Hepatocyte (in vitro differentiated cells): ENCODE data around the gene SLAMF7. TPM values are rescaled to one million over a fixed set of nuclear protein-coding genes. Genes with fewer than 3 reads are reported as not detected.
"Not testable (repeated sequence)": the region's sequence is repeated elsewhere in the genome, so short reads cannot be mapped to it uniquely, and the experiment has no call there.

Experiments used
- DNase-seq: peaks from one replicate; pipeline ENCODE4 v3.0.0-alpha.2; 2016; ENCODE audit warnings: low spot score
- H2AFZ ChIP-seq: fragments of 200-600 bp; sonication (generic); 2 replicates; pipeline ENCODE4 v1.6.0; 2016; ENCODE audit warnings: antibody characterized with exemption, mild to moderate bottlenecking
- H3K27ac ChIP-seq: fragments of 200-600 bp; sonication (generic); 2 replicates; pipeline ENCODE4 v1.5.1; 2016; ENCODE audit warnings: mild to moderate bottlenecking
- H3K27me3 ChIP-seq: fragments of 200-600 bp; sonication (generic); 2 replicates; pipeline ENCODE4 v1.6.1; 2016
- H3K36me3 ChIP-seq: fragments of 200-600 bp; sonication (generic); replicated peaks from 2 replicates; pipeline ENCODE4 v1.5.1; 2016; ENCODE audit warnings: low read depth; ENCODE audit not compliant: insufficient read depth
- H3K4me1 ChIP-seq: fragments of 200-600 bp; sonication (generic); 2 replicates; pipeline ENCODE4 v1.5.1; 2016; ENCODE audit warnings: mild to moderate bottlenecking, moderate library complexity; ENCODE audit not compliant: insufficient read depth
- H3K4me2 ChIP-seq: fragments of 200-600 bp; sonication (generic); 2 replicates; pipeline ENCODE4 v1.6.0; 2016
- H3K4me3 ChIP-seq: fragments of 200-600 bp; sonication (generic); 2 replicates; pipeline ENCODE4 v1.5.1; 2016; ENCODE audit warnings: mild to moderate bottlenecking
- H3K79me2 ChIP-seq: fragments of 200-600 bp; sonication (generic); 2 replicates; pipeline ENCODE4 v1.6.0; 2017; ENCODE audit warnings: mild to moderate bottlenecking
- H3K9me2 ChIP-seq: fragments of 200-600 bp; sonication (generic); replicated peaks from 2 replicates; pipeline ENCODE4 v1.6.0; 2017; ENCODE audit warnings: mild to moderate bottlenecking; ENCODE audit not compliant: insufficient read depth
- H3K9me3 ChIP-seq: fragments of 200-600 bp; sonication (generic); 2 replicates; pipeline ENCODE4 v1.5.1; 2016; ENCODE audit warnings: low read depth, mild to moderate bottlenecking
- H4K20me1 ChIP-seq: fragments of 200-600 bp; sonication (generic); 2 replicates; pipeline ENCODE4 v1.6.0; 2016; ENCODE audit warnings: mild to moderate bottlenecking; ENCODE audit not compliant: insufficient read depth, poor library complexity, severe bottlenecking
- CTCF ChIP-seq: fragments of 200-600 bp; sonication (generic); IDR thresholded peaks from 2 replicates; pipeline ENCODE4 v1.5.1; 2016; ENCODE audit warnings: antibody characterized with exemption, mild to moderate bottlenecking; ENCODE audit not compliant: poor library complexity
- EZH2 ChIP-seq: fragments of 200-600 bp; sonication (generic); IDR thresholded peaks from 2 replicates; pipeline ENCODE4 v1.6.1; 2016; ENCODE audit warnings: antibody characterized with exemption, mild to moderate bottlenecking, borderline replicate concordance
- EZH2phosphoT487 ChIP-seq: fragments of 200-600 bp; sonication (generic); IDR thresholded peaks from one replicate; pipeline ENCODE4 v1.6.1; 2018; ENCODE audit warnings: antibody characterized with exemption, mild to moderate bottlenecking, low read depth, moderate library complexity; ENCODE audit not compliant: unreplicated experiment, severe bottlenecking
- WGBS: methylation state at CpG from one replicate; pipeline ENCODE4 v1.1.6; 2016; ENCODE audit warnings: low lambda C conversion rate; ENCODE audit errors: missing lambda C conversion rate; 5-methylcytosine and 5-hydroxymethylcytosine counted together
- polyA plus RNA-seq: library from polyadenylated mRNA; unstranded; fragments of >200 nt; fragmentation: Nextera tagmentation; extraction: Ambion mirVana; gene quantifications from 2 replicates; pipeline ENCODE4 v1.2.1, GENCODE V29; 2016
- total RNA-seq: library from RNA; depleted of rRNA; stranded (reverse); fragments of >200 nt; gene quantifications from 2 replicates; pipeline ENCODE4 v1.2.3, GENCODE V29; 2014

Gene SLAMF7
- 0.07 TPM in 1 of 2 replicates, not detected in the other for total RNA-seq
- not detected in 2 replicates for polyA plus RNA-seq

- Histone ChIP-seq H3K4me2 (no peak within 1 kb of the TSS), H3K36me3 (no peaks in the 10 kb centered on the region), H3K27ac (no peak within 1 kb of the TSS), H2AFZ (no peak within 1 kb of the TSS), H3K9me3 (no peaks in the 10 kb centered on the region), H3K4me1 (no peaks in the 10 kb centered on the region), H3K27me3 (no peaks in the 10 kb centered on the region), H3K4me3 (no peak within 1 kb of the TSS), H3K9me2 (no peaks in the 10 kb centered on the region), H3K79me2 (no peaks in the 10 kb centered on the region), H4K20me1 (no peaks in the 10 kb centered on the region)
- 83% methylated on average over 5 of the region's 5 CpGs for WGBS
- DNase-seq = no peak
- TF ChIP-seq EZH2 = no peak
- TF ChIP-seq EZH2phosphoT487 = no peak
- no peak for TF ChIP-seq CTCF
Measured at GRCh38 chr1:160739098-160739511, at the start of gene SLAMF7. SLAMF7 (plus strand) TSS chr1:160739247; CDS start chr1:160739302, 55 bp downstream.

- not testable (repeated sequence) for H3K36me3 ChIP-seq, H3K9me3 ChIP-seq, H4K20me1 ChIP-seq, H3K9me2 ChIP-seq, H3K79me2 ChIP-seq, H2AFZ ChIP-seq, H3K27ac ChIP-seq, H3K4me2 ChIP-seq, H3K4me1 ChIP-seq, H3K4me3 ChIP-seq, H3K27me3 ChIP-seq, DNase-seq
- 90% methylated on average over 10 of the region's 10 CpGs for WGBS
Measured at GRCh38 chr1:160692390-160692789, 46.7 kb upstream of the SLAMF7 start.

- Histone ChIP-seq H3K4me1 (no peaks in the 10 kb centered on the region), H3K36me3 (no peaks in the 10 kb centered on the region), H2AFZ (no peak overlapping the region), H3K27ac (no peak overlapping the region), H3K4me3 (no peak overlapping the region), H3K27me3 (no peaks in the 10 kb centered on the region), H3K4me2 (no peak overlapping the region), H3K9me2 (no peaks in the 10 kb centered on the region), H3K79me2 (no peaks in the 10 kb centered on the region), H4K20me1 (no peaks in the 10 kb centered on the region), H3K9me3 (no peaks in the 10 kb centered on the region)
- no peak for TF ChIP-seq CTCF
- TF ChIP-seq EZH2phosphoT487 = no peak
- 92% methylated on average over 5 of the region's 5 CpGs for WGBS
- DNase-seq = no peak
Measured at GRCh38 chr1:160702100-160702499, 36.9 kb upstream of the SLAMF7 start.

GRCh38 chr1:160704250-160704649, 34.8 kb upstream of the SLAMF7 start:
- DNase-seq = no peak
- Histone ChIP-seq H3K27ac (no peak overlapping the region), H2AFZ (no peak overlapping the region), H3K4me3 (no peak overlapping the region), H4K20me1 (no peaks in the 10 kb centered on the region), H3K9me3 (no peaks in the 10 kb centered on the region), H3K4me2 (no peak overlapping the region), H3K36me3 (no peaks in the 10 kb centered on the region), H3K79me2 (no peaks in the 10 kb centered on the region), H3K4me1 (no peaks in the 10 kb centered on the region), H3K9me2 (no peaks in the 10 kb centered on the region), H3K27me3 (no peaks in the 10 kb centered on the region)
- no peak for TF ChIP-seq EZH2
- no peak for TF ChIP-seq CTCF
- TF ChIP-seq EZH2phosphoT487 = no peak
- WGBS = 83% methylated on average over 4 of the region's 4 CpGs

- H3K4me2 ChIP-seq, H3K4me1 ChIP-seq, H3K27me3 ChIP-seq, H3K9me3 ChIP-seq, DNase-seq, H3K79me2 ChIP-seq, H2AFZ ChIP-seq, H4K20me1 ChIP-seq, H3K4me3 ChIP-seq, H3K27ac ChIP-seq, H3K36me3 ChIP-seq, H3K9me2 ChIP-seq: not testable (repeated sequence)
- WGBS = 91% methylated on average over 3 of the region's 3 CpGs
Measured at GRCh38 chr1:160705212-160705621, 33.8 kb upstream of the SLAMF7 start.
